HepG2 (cell line): Measurements from ENCODE around the gene SMIM41. TPM values are rescaled to one million over a fixed set of nuclear protein-coding genes. Genes with fewer than 3 reads are reported as not detected.

Experiments
- AGO1 ChIP-seq: fragments of 200-400 bp; formaldehyde crosslinking; IDR thresholded peaks from 2 replicates; pipeline ENCODE4 v1.6.1; 2017; ENCODE audit warnings: mild to moderate bottlenecking, low read depth, low read length, moderate library complexity; ENCODE audit not compliant: poor library complexity, severe bottlenecking
- ARNT2 ChIP-seq: sonication (generic); formaldehyde crosslinking; IDR thresholded peaks from 2 replicates; pipeline ENCODE4 v1.8.0; 2022; ENCODE audit warnings: mild to moderate bottlenecking, low read depth, missing genetic modification reagents, moderate library complexity
- BRCA1 ChIP-seq: sonication (generic); formaldehyde crosslinking; IDR thresholded peaks from 2 replicates; pipeline ENCODE4 v1.4.0; 2020; ENCODE audit warnings: missing genetic modification reagents
- CHD2 ChIP-seq: IDR thresholded peaks from 2 replicates; pipeline ENCODE4 v1.6.1; 2011; ENCODE audit warnings: low read depth, low read length, improper control_type of control experiment
- IRF2 ChIP-seq: IDR thresholded peaks from 2 replicates; pipeline ENCODE4 v1.6.1; 2018; ENCODE audit warnings: missing genetic modification reagents, missing compliant biosample characterization
- KAT7 ChIP-seq: IDR thresholded peaks from 2 replicates; pipeline ENCODE4 v1.6.1; 2018; ENCODE audit warnings: borderline replicate concordance, missing compliant biosample characterization
- MAFK ChIP-seq, 2 experiments: IDR thresholded peaks in 1 of 2; conservative IDR thresholded peaks in 1 of 2; 2 replicates each; pipeline ENCODE4 v1.6.1; 2011; ENCODE audit warnings: improper control_type of control experiment in 2 of 2, low read length in 2 of 2
- PRPF4 ChIP-seq: fragments of 200-400 bp; formaldehyde crosslinking; IDR thresholded peaks from 2 replicates; pipeline ENCODE4 v1.6.1; 2016; ENCODE audit warnings: low read length, low read depth; ENCODE audit not compliant: poor library complexity, severe bottlenecking
- U2AF1 ChIP-seq: fragments of 200-400 bp; formaldehyde crosslinking; optimal IDR thresholded peaks from 2 replicates; pipeline ENCODE3; 2017; ENCODE audit warnings: mild to moderate bottlenecking, low read depth, low read length
- ZFP37 ChIP-seq: sonication (generic); formaldehyde crosslinking; IDR thresholded peaks from 2 replicates; pipeline ENCODE4 v1.4.0; 2020; ENCODE audit warnings: missing genetic modification reagents, borderline replicate concordance
- ZFP90 ChIP-seq: sonication (generic); formaldehyde crosslinking; IDR thresholded peaks from 2 replicates; pipeline ENCODE4 v1.8.0; 2022; ENCODE audit warnings: missing genetic modification reagents, mild to moderate bottlenecking, inconsistent platforms, borderline replicate concordance
- ZNF350 ChIP-seq: sonication (generic); formaldehyde crosslinking; IDR thresholded peaks from 2 replicates; pipeline ENCODE4 v1.4.0; 2020; ENCODE audit warnings: mild to moderate bottlenecking, low read depth, missing genetic modification reagents, borderline replicate concordance
- ZNF354B ChIP-seq: sonication (generic); formaldehyde crosslinking; IDR thresholded peaks from 2 replicates; pipeline ENCODE4 v1.8.0; 2022; ENCODE audit warnings: mild to moderate bottlenecking, missing genetic modification reagents
- ZNF468 ChIP-seq: sonication (generic); formaldehyde crosslinking; IDR thresholded peaks from 2 replicates; pipeline ENCODE4 v1.8.0; 2022; ENCODE audit warnings: mild to moderate bottlenecking, moderate library complexity, missing genetic modification reagents
- ZNF552 ChIP-seq: sonication (generic); formaldehyde crosslinking; IDR thresholded peaks from 2 replicates; pipeline ENCODE4 v1.9.0; 2022; ENCODE audit warnings: missing genetic modification reagents, mild to moderate bottlenecking, borderline replicate concordance
- ZNF773 ChIP-seq: sonication (generic); formaldehyde crosslinking; IDR thresholded peaks from 2 replicates; pipeline ENCODE4 v1.4.0; 2020; ENCODE audit warnings: missing genetic modification reagents, borderline replicate concordance
- ZNF790 ChIP-seq: sonication (generic); formaldehyde crosslinking; IDR thresholded peaks from 2 replicates; pipeline ENCODE4 v1.8.0; 2022; ENCODE audit warnings: missing genetic modification reagents, mild to moderate bottlenecking, borderline replicate concordance
- ZNF878 ChIP-seq: sonication (generic); formaldehyde crosslinking; IDR thresholded peaks from 2 replicates; pipeline ENCODE4 v1.8.1; 2023; ENCODE audit warnings: mild to moderate bottlenecking, missing genetic modification reagents, moderate library complexity
- polyA plus RNA-seq, 8 experiments: library from polyadenylated mRNA; depleted of rRNA in 3 of 8; stranded (reverse) in 7 of 8; unstranded in 1 of 8; fragments of >200 nt; fragmentation: Illumina TruSeq in 4 of 8; extraction: Trizol in 4 of 8; gene quantifications; 2 replicates each; pipeline versions ENCODE4 v1.2.1 to v1.2.3, GENCODE V29; 2011 to 2016; ENCODE audit warnings: low read depth in 4 of 8, missing spikeins in 1 of 8, mixed read lengths in 1 of 8; ENCODE audit not compliant: insufficient read depth in 1 of 8
- total RNA-seq, 5 experiments: library from RNA; depleted of rRNA; stranded (reverse); fragments of >200 nt; fragmentation: Illumina TruSeq; extraction: Trizol; gene quantifications; 2 replicates each; pipeline ENCODE4 v1.2.3, GENCODE V29; 2016; ENCODE audit warnings: low read depth in 1 of 5
- TF ChIP-seq, protein P1 (sequence below): IDR thresholded peaks from 2 replicates; pipeline ENCODE4 v1.6.1; 2016; ENCODE audit warnings: missing compliant biosample characterization, missing genetic modification reagents, borderline replicate concordance
- TF ChIP-seq, protein P2 (sequence below): sonication (generic); formaldehyde crosslinking; IDR thresholded peaks from 2 replicates; pipeline ENCODE4 v1.4.0; 2020; ENCODE audit warnings: mild to moderate bottlenecking, missing genetic modification reagents
- TF ChIP-seq, protein P3 (sequence below): sonication (generic); formaldehyde crosslinking; IDR thresholded peaks from 2 replicates; pipeline ENCODE4 v1.4.0; 2020; ENCODE audit warnings: missing genetic modification reagents
- TF ChIP-seq, protein P4 (sequence below): sonication (generic); formaldehyde crosslinking; IDR thresholded peaks from 2 replicates; pipeline ENCODE4 v1.5.0; 2020; ENCODE audit warnings: missing genetic modification reagents

The SMIM41 gene
- total and polyA plus RNA-seq, 2 of the 13 experiments (the other 11 are each of a cell fraction or from before 2014, with no cell fraction given), result not detected

DNA sequence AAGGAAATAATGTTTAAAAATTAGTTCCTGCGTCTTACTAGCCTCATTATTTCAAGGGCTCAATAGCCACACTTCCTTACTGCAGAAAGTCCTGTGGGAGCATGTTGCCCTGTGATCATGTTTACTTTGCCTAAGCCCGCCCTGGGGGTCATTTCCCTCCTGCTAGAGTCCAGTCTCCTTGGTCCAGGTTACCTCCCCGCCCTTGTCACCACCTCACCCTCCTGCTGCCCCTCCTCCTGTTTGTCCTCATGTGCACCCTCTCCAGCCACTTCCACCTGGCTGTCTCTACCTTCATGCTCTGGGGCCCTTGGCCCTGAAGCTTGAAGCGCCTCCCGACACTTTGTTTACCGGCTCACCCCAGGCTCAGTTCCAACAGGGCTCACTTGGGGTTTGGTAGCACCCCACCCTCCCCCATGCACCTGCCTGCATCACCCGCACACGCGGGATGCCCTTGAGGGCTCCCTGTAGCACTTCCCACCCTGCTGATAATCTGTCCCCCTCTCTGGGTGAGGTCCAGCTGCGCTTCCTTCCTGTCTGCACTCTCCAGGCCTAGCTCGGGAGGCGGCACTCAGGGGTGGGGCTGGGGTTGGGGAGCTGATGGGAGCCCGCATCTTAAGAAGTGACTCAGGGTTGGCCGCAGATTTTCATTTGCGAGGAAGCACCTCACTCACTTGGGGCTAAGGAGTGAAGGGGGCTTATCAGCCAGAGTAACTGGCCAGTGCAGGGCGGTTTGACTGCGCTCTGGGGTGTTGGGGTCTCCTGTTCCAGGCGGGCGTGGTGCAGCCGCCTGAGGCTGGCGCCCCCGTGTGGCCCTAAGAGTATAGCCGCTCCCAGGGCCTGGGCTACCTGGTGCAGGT, 40.1 kb downstream of the SMIM41 start (continued):
- TF ChIP-seq ZNF773 (CRISPR knock-in tag) (no peak), KAT7 (CRISPR knock-in tag) (0 out of 2 replicates have a peak, but pooled peaks have one; percentile 8), ZNF354B (CRISPR knock-in tag) (no peak), U2AF1 (no peak), ZNF552 (CRISPR knock-in tag) (no peak), ZNF790 (peak; percentile 35; the same call in 1 of the 2 replicates), AGO1 (no peak), ZNF878 (CRISPR knock-in tag) (no peak), ZNF350 (CRISPR knock-in tag) (no peak; the same call in 1 of the 2 replicates), ZFP37 (CRISPR knock-in tag) (peak; percentile 25; the same call in 1 of the 2 replicates), ZFP90 (CRISPR knock-in tag) (peak; percentile 78; the same call in 1 of the 2 replicates), IRF2 (no peak), MAFK (conservative IDR thresholded peaks at IDR 0.05 in 1 of 2, IDR thresholded peaks at IDR 0.05 in 1 of 2; ENCODE audit: low read length in 2 of 2) (no peak), PRPF4 (no peak), ZNF468 (CRISPR knock-in tag) (no peak), BRCA1 (no peak), ARNT2 (CRISPR knock-in tag) (no peak), CHD2 (no peak)
- TF ChIP-seq, protein P1, sequence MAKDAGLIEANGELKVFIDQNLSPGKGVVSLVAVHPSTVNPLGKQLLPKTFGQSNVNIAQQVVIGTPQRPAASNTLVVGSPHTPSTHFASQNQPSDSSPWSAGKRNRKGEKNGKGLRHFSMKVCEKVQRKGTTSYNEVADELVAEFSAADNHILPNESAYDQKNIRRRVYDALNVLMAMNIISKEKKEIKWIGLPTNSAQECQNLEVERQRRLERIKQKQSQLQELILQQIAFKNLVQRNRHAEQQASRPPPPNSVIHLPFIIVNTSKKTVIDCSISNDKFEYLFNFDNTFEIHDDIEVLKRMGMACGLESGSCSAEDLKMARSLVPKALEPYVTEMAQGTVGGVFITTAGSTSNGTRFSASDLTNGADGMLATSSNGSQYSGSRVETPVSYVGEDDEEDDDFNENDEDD (CRISPR knock-in tag), result peak; percentile 60; the same call in 1 of the 2 replicates
- TF ChIP-seq, protein P2, sequence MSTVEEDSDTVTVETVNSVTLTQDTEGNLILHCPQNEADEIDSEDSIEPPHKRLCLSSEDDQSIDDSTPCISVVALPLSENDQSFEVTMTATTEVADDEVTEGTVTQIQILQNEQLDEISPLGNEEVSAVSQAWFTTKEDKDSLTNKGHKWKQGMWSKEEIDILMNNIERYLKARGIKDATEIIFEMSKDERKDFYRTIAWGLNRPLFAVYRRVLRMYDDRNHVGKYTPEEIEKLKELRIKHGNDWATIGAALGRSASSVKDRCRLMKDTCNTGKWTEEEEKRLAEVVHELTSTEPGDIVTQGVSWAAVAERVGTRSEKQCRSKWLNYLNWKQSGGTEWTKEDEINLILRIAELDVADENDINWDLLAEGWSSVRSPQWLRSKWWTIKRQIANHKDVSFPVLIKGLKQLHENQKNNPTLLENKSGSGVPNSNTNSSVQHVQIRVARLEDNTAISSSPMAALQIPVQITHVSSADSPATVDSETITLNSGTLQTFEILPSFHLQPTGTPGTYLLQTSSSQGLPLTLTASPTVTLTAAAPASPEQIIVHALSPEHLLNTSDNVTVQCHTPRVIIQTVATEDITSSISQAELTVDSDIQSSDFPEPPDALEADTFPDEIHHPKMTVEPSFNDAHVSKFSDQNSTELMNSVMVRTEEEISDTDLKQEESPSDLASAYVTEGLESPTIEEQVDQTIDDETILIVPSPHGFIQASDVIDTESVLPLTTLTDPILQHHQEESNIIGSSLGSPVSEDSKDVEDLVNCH (CRISPR knock-in tag), result no peak
- TF ChIP-seq, protein P3, sequence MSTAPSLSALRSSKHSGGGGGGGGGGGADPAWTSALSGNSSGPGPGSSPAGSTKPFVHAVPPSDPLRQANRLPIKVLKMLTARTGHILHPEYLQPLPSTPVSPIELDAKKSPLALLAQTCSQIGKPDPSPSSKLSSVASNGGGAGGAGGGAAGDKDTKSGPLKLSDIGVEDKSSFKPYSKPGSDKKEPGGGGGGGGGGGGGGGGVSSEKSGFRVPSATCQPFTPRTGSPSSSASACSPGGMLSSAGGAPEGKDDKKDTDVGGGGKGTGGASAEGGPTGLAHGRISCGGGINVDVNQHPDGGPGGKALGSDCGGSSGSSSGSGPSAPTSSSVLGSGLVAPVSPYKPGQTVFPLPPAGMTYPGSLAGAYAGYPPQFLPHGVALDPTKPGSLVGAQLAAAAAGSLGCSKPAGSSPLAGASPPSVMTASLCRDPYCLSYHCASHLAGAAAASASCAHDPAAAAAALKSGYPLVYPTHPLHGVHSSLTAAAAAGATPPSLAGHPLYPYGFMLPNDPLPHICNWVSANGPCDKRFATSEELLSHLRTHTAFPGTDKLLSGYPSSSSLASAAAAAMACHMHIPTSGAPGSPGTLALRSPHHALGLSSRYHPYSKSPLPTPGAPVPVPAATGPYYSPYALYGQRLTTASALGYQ (CRISPR knock-in tag), result peak; percentile 51; the same call in 1 of the 2 replicates
- TF ChIP-seq, protein P4, sequence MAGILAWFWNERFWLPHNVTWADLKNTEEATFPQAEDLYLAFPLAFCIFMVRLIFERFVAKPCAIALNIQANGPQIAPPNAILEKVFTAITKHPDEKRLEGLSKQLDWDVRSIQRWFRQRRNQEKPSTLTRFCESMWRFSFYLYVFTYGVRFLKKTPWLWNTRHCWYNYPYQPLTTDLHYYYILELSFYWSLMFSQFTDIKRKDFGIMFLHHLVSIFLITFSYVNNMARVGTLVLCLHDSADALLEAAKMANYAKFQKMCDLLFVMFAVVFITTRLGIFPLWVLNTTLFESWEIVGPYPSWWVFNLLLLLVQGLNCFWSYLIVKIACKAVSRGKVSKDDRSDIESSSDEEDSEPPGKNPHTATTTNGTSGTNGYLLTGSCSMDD (CRISPR knock-in tag), result no peak
